GM23338 (cell line): ENCODE measurements around the gene HOXC4. TPM values are rescaled to one million over a fixed set of nuclear protein-coding genes. Genes with fewer than 3 reads are reported as not detected.
A peak's percentile ranks its signal among the peaks of the same experiment; 100 is the strongest.

Experiments used
- ATAC-seq: fragments of 200-7000 bp; cut with Tn5 transposase; 3 replicates; pipeline ENCODE4 v1.9.1; 2020
- DNase-seq: peaks from one replicate; pipeline ENCODE4 v3.0.0-alpha.2; 2015; ENCODE audit warnings: low spot score
- H2AFZ ChIP-seq: fragments of 200-600 bp; sonication (generic); 2 replicates; pipeline ENCODE4 v1.8.0; 2016; ENCODE audit warnings: antibody characterized with exemption, mild to moderate bottlenecking, moderate library complexity
- H3F3A ChIP-seq: fragments of 200-600 bp; sonication (generic); replicated peaks from 2 replicates; pipeline ENCODE4 v1.8.0; 2017; ENCODE audit warnings: antibody characterized with exemption, mixed run types, low read depth
- H3K27ac ChIP-seq: fragments of 200-600 bp; sonication (generic); 2 replicates; pipeline ENCODE4 v1.6.1; 2016; ENCODE audit warnings: low read depth
- H3K27me3 ChIP-seq: fragments of 200-600 bp; sonication (generic); 2 replicates; pipeline ENCODE4 v1.8.0; 2016; ENCODE audit warnings: mild to moderate bottlenecking, mixed run types, moderate library complexity; ENCODE audit not compliant: insufficient read depth
- H3K36me3 ChIP-seq: fragments of 200-600 bp; sonication (generic); 2 replicates; pipeline ENCODE4 v1.8.0; 2016; ENCODE audit warnings: mild to moderate bottlenecking; ENCODE audit not compliant: insufficient read depth
- H3K4me1 ChIP-seq: fragments of 200-600 bp; sonication (generic); 2 replicates; pipeline ENCODE4 v1.8.0; 2016; ENCODE audit warnings: mild to moderate bottlenecking, moderate library complexity; ENCODE audit not compliant: insufficient read depth
- H3K4me2 ChIP-seq: fragments of 200-600 bp; sonication (generic); 2 replicates; pipeline ENCODE4 v1.7.1; 2017; ENCODE audit warnings: mixed run types
- H3K4me3 ChIP-seq: fragments of 200-600 bp; sonication (generic); 2 replicates; pipeline ENCODE4 v1.6.1; 2016; ENCODE audit warnings: mixed run types
- H3K79me2 ChIP-seq: fragments of 200-600 bp; sonication (generic); replicated peaks from 2 replicates; pipeline ENCODE4 v1.8.0; 2017; ENCODE audit warnings: mild to moderate bottlenecking; ENCODE audit not compliant: insufficient read depth
- H3K9me2 ChIP-seq: fragments of 200-600 bp; sonication (generic); 2 replicates; pipeline ENCODE4 v1.8.0; 2017; ENCODE audit not compliant: insufficient read depth
- H4K20me1 ChIP-seq: fragments of 200-600 bp; sonication (generic); replicated peaks from 2 replicates; pipeline ENCODE4 v1.8.0; 2017; ENCODE audit warnings: mild to moderate bottlenecking; ENCODE audit not compliant: insufficient read depth
- H3K27ac Mint-ChIP-seq: 2 replicates; pipeline ENCODE4 v1.8.0; 2020; ENCODE audit warnings: inconsistent platforms, mild to moderate bottlenecking, moderate library complexity, mixed read lengths
- H3K27me3 Mint-ChIP-seq: 3 replicates; pipeline ENCODE4 v1.8.0; 2022; ENCODE audit warnings: low read depth, mild to moderate bottlenecking, moderate library complexity, mixed read lengths, inconsistent platforms; ENCODE audit not compliant: insufficient read depth, poor library complexity
- H3K36me3 Mint-ChIP-seq: 3 replicates; pipeline ENCODE4 v1.8.0; 2021; ENCODE audit warnings: low read depth, mild to moderate bottlenecking, inconsistent platforms, moderate library complexity, mixed read lengths
- H3K4me1 Mint-ChIP-seq: 3 replicates; pipeline ENCODE4 v1.8.0; 2020; ENCODE audit warnings: mild to moderate bottlenecking, inconsistent platforms, mixed read lengths
- H3K4me3 Mint-ChIP-seq: 3 replicates; pipeline ENCODE4 v1.8.0; 2021; ENCODE audit warnings: moderate library complexity, mild to moderate bottlenecking, inconsistent platforms, mixed read lengths
- H3K9me3 Mint-ChIP-seq: 3 replicates; pipeline ENCODE4 v1.8.0; 2020; ENCODE audit warnings: moderate library complexity, mild to moderate bottlenecking, inconsistent platforms, mixed read lengths
- CREB1 ChIP-seq: fragments of 250-450 bp; sonication (Bioruptor Pico); IDR thresholded peaks from 2 replicates; pipeline ENCODE4 v1.5.0; 2020; ENCODE audit warnings: low read depth, mild to moderate bottlenecking, moderate library complexity
- EZH2 ChIP-seq: fragments of 200-600 bp; sonication (generic); IDR thresholded peaks from one replicate; pipeline ENCODE4 v1.8.0; 2017; ENCODE audit warnings: antibody characterized with exemption, mild to moderate bottlenecking, low read depth; ENCODE audit not compliant: unreplicated experiment
- EZH2phosphoT487 ChIP-seq: fragments of 200-600 bp; sonication (generic); IDR thresholded peaks from one replicate; pipeline ENCODE4 v1.8.1; 2018; ENCODE audit warnings: antibody characterized with exemption; ENCODE audit not compliant: unreplicated experiment
- JUNB ChIP-seq: IDR thresholded peaks from one replicate; pipeline ENCODE4 v1.6.1; 2016; ENCODE audit warnings: antibody characterized with exemption; ENCODE audit not compliant: unreplicated experiment
- POLR2AphosphoS5 ChIP-seq: IDR thresholded peaks from 2 replicates; pipeline ENCODE4 v1.6.1; 2016; ENCODE audit warnings: antibody characterized with exemption, low read depth
- STAT1 ChIP-seq: IDR thresholded peaks from one replicate; pipeline ENCODE4 v1.6.1; 2016; ENCODE audit warnings: antibody characterized with exemption; ENCODE audit not compliant: unreplicated experiment
- ZNF331 ChIP-seq: fragments of 250-450 bp; sonication (Bioruptor Pico); IDR thresholded peaks from 2 replicates; pipeline ENCODE4 v1.5.0; 2020; ENCODE audit warnings: low read depth, mild to moderate bottlenecking, moderate library complexity
- polyA plus RNA-seq: library from polyadenylated mRNA; unstranded; fragments of >200 nt; fragmentation: Nextera tagmentation; extraction: Ambion mirVana; gene quantifications from 2 replicates; pipeline ENCODE4 v1.2.1, GENCODE V29; 2016
- total RNA-seq: library from RNA; depleted of rRNA; stranded (reverse); fragments of >200 nt; shearing (Covaris generic); gene quantifications from 2 replicates; pipeline ENCODE4 v1.2.3, GENCODE V29; 2014

HOXC4 gene
- total and polyA plus RNA-seq, 2 experiments from 2014 or later: not detected

DNA sequence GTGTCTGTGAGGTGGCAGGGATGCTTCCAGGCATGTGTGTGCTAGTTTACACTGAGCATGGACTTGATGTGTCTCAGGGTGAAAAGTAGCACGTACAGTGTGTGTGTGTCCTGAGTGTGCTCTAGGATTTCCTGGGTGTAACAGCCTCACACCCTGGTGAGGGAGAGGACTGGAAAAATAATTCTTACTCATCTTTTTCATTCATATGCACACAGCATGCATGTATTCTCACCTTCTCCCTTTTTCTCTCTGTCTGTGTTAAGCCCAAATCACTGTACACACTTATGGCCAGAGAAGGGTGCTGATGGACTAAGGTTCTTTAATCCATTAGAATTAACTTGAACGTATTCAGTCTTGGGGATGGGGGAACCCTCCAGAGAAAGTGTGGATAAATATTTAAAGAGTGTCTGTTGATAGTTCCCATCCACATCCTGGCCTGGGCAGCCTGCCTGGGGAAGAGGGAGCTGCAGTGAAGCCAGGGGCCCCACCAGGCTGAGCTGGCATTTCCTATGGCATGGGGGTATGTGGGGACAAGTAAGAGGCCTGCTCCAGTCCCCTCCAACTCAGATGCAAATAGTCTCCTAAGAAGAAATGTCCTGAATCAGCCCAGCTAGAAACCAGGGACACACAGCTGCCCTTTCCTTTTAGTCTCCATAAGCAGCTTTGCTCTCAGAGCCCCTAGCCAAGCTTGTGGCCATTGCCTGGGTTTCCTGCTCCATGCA lies 45.9 kb upstream of the HOXC4 start (continued):
- no peak for TF ChIP-seq POLR2AphosphoS5
- no peak for TF ChIP-seq CREB1 (CRISPR knock-in tag)

DNA sequence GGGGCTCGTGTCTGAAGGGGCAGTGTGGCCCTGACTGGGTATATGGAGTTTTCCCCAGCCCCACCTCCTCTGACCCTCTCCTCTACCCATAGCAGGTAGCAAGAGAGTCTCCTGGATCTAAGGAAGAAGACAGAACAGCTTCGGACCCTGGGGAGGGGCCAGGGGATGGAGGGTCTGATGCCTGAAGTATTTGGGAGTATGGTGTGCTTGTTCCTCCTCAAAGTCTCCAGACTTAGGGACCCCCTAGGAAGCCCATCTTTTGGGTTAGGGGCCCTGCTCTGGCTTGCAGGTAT lies 45.4 kb upstream of the HOXC4 start:
- Histone ChIP-seq H3K9me2 (no peaks in the 10 kb centered on the region), H3F3A (peaks cover 25% of the 10 kb centered on the region), H4K20me1 (peaks cover 24% of the 10 kb centered on the region), H3K79me2 (no peaks in the 10 kb centered on the region), H3K4me1 (peaks cover 31% of the 10 kb centered on the region), H3K4me3 (no peak overlapping the region), H3K27me3 (peaks cover 100% of the 10 kb centered on the region), H3K4me2 (no peak overlapping the region), H3K36me3 (no peaks in the 10 kb centered on the region), H2AFZ (no peak overlapping the region), H3K27ac (no peak overlapping the region)
- Mint-ChIP-seq H3K36me3 (no peaks in the 10 kb centered on the region), H3K4me3 (no peak overlapping the region), H3K4me1 (peaks cover 27% of the 10 kb centered on the region), H3K27ac (no peak overlapping the region), H3K9me3 (no peaks in the 10 kb centered on the region; the same call in 1 of the 3 replicates), H3K27me3 (peaks cover 99% of the 10 kb centered on the region)
- DNase-seq (no peak), ATAC-seq (no peak)
- TF ChIP-seq EZH2 (peak; percentile 93), STAT1 (no peak)

DNA sequence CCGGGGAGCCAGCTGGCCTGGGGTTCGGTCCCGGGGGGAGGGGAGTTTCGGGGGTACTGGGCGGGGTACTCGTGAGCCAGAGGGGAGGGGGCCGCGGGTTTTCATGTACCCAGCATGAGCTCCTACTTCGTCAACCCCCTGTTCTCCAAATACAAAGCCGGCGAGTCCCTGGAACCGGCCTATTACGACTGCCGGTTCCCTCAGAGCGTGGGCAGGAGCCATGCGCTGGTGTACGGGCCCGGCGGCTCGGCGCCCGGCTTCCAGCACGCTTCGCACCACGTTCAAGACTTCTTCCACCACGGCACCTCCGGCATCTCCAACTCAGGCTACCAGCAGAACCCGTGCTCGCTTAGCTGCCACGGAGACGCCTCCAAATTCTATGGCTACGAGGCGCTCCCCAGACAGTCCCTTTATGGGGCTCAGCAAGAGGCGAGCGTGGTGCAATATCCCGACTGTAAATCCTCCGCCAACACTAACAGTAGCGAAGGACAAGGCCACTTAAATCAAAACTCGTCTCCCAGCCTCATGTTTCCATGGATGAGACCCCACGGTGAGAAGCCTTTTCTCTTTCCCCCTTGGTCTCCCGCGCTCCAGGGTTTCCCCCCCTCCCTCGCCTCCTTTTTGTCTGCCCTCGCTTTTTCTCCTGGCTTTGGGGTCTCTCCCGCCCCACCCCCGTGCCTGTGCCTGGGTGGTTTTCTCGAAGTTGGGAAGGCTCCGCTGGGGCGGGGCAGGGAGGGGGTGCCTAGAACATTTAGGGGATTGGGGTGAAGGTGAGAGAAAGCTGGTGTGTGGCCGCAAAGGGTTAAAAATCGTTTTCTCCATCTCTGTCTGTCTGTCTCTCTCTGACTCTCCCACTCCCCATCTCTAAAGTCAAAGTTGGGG lies 44.2 kb upstream of the HOXC4 start:
- Mint-ChIP-seq H3K36me3 (no peaks in the 10 kb centered on the region), H3K27me3 (peaks cover 99% of the 10 kb centered on the region), H3K9me3 (no peaks in the 10 kb centered on the region; the same call in 2 of the 3 replicates), H3K27ac (no peak overlapping the region), H3K4me3 (peak overlapping the region; percentile 44; the same call in 2 of the 3 replicates), H3K4me1 (peaks cover 27% of the 10 kb centered on the region)
- H3K79me2 ChIP-seq: no peaks in the 10 kb centered on the region
- H3K4me3 ChIP-seq: 0 out of 2 replicates have a peak overlapping the region, but pooled peaks have one; percentile 28
- H2AFZ ChIP-seq: no peak overlapping the region
- DNase-seq: no peak
- peak overlapping the region; percentile 67 for H3K4me2 ChIP-seq
- TF ChIP-seq ZNF331 (no peak), CREB1 (CRISPR knock-in tag) (no peak), EZH2phosphoT487 (peak; percentile 95), EZH2 (peak; percentile 99), JUNB (no peak)
- no peaks in the 10 kb centered on the region for H3K9me2 ChIP-seq
- peak; percentile 2; the same call in 1 of the 3 replicates for ATAC-seq
- peaks cover 32% of the 10 kb centered on the region for H3F3A ChIP-seq
- H4K20me1 ChIP-seq: peaks cover 20% of the 10 kb centered on the region
- peaks cover 100% of the 10 kb centered on the region for H3K27me3 ChIP-seq
- H3K4me1 ChIP-seq: peaks cover 42% of the 10 kb centered on the region
- no peak overlapping the region for H3K27ac ChIP-seq
- H3K36me3 ChIP-seq: no peaks in the 10 kb centered on the region
